Hepatocyte (in vitro differentiated cells): Measurements from ENCODE around the gene HSD17B1. TPM values are rescaled to one million over a fixed set of nuclear protein-coding genes. Genes with fewer than 3 reads are reported as not detected.
A peak's percentile ranks its signal among the peaks of the same experiment; 100 is the strongest.

ENCODE experiments used
- DNase-seq: peaks from one replicate; pipeline ENCODE4 v3.0.0-alpha.2; 2016; ENCODE audit warnings: low spot score
- H2AFZ ChIP-seq: fragments of 200-600 bp; sonication (generic); 2 replicates; pipeline ENCODE4 v1.6.0; 2016; ENCODE audit warnings: antibody characterized with exemption, mild to moderate bottlenecking
- H3K27ac ChIP-seq: fragments of 200-600 bp; sonication (generic); 2 replicates; pipeline ENCODE4 v1.5.1; 2016; ENCODE audit warnings: mild to moderate bottlenecking
- H3K27me3 ChIP-seq: fragments of 200-600 bp; sonication (generic); 2 replicates; pipeline ENCODE4 v1.6.1; 2016
- H3K36me3 ChIP-seq: fragments of 200-600 bp; sonication (generic); replicated peaks from 2 replicates; pipeline ENCODE4 v1.5.1; 2016; ENCODE audit warnings: low read depth; ENCODE audit not compliant: insufficient read depth
- H3K4me1 ChIP-seq: fragments of 200-600 bp; sonication (generic); 2 replicates; pipeline ENCODE4 v1.5.1; 2016; ENCODE audit warnings: mild to moderate bottlenecking, moderate library complexity; ENCODE audit not compliant: insufficient read depth
- H3K4me2 ChIP-seq: fragments of 200-600 bp; sonication (generic); 2 replicates; pipeline ENCODE4 v1.6.0; 2016
- H3K4me3 ChIP-seq: fragments of 200-600 bp; sonication (generic); 2 replicates; pipeline ENCODE4 v1.5.1; 2016; ENCODE audit warnings: mild to moderate bottlenecking
- H3K79me2 ChIP-seq: fragments of 200-600 bp; sonication (generic); 2 replicates; pipeline ENCODE4 v1.6.0; 2017; ENCODE audit warnings: mild to moderate bottlenecking
- H3K9me2 ChIP-seq: fragments of 200-600 bp; sonication (generic); replicated peaks from 2 replicates; pipeline ENCODE4 v1.6.0; 2017; ENCODE audit warnings: mild to moderate bottlenecking; ENCODE audit not compliant: insufficient read depth
- H3K9me3 ChIP-seq: fragments of 200-600 bp; sonication (generic); 2 replicates; pipeline ENCODE4 v1.5.1; 2016; ENCODE audit warnings: low read depth, mild to moderate bottlenecking
- H4K20me1 ChIP-seq: fragments of 200-600 bp; sonication (generic); 2 replicates; pipeline ENCODE4 v1.6.0; 2016; ENCODE audit warnings: mild to moderate bottlenecking; ENCODE audit not compliant: insufficient read depth, poor library complexity, severe bottlenecking
- CTCF ChIP-seq: fragments of 200-600 bp; sonication (generic); IDR thresholded peaks from 2 replicates; pipeline ENCODE4 v1.5.1; 2016; ENCODE audit warnings: antibody characterized with exemption, mild to moderate bottlenecking; ENCODE audit not compliant: poor library complexity
- EZH2 ChIP-seq: fragments of 200-600 bp; sonication (generic); IDR thresholded peaks from 2 replicates; pipeline ENCODE4 v1.6.1; 2016; ENCODE audit warnings: antibody characterized with exemption, mild to moderate bottlenecking, borderline replicate concordance
- EZH2phosphoT487 ChIP-seq: fragments of 200-600 bp; sonication (generic); IDR thresholded peaks from one replicate; pipeline ENCODE4 v1.6.1; 2018; ENCODE audit warnings: antibody characterized with exemption, mild to moderate bottlenecking, low read depth, moderate library complexity; ENCODE audit not compliant: unreplicated experiment, severe bottlenecking
- WGBS: methylation state at CpG from one replicate; pipeline ENCODE4 v1.1.6; 2016; ENCODE audit warnings: low lambda C conversion rate; ENCODE audit errors: missing lambda C conversion rate; 5-methylcytosine and 5-hydroxymethylcytosine counted together
- polyA plus RNA-seq: library from polyadenylated mRNA; unstranded; fragments of >200 nt; fragmentation: Nextera tagmentation; extraction: Ambion mirVana; gene quantifications from 2 replicates; pipeline ENCODE4 v1.2.1, GENCODE V29; 2016
- total RNA-seq: library from RNA; depleted of rRNA; stranded (reverse); fragments of >200 nt; gene quantifications from 2 replicates; pipeline ENCODE4 v1.2.3, GENCODE V29; 2014

HSD17B1 gene
- total and polyA plus RNA-seq, 2 experiments from 2014 or later, result 2.7 to 6.6 TPM

- WGBS, result 82% methylated on average over 3 of the region's 3 CpGs
Observed at GRCh38 chr17:42574463-42574862, 21.7 kb downstream of the HSD17B1 start.

GRCh38 chr17:42577140-42577531 is 24.4 kb downstream of the HSD17B1 start:
- no peaks in the 10 kb centered on the region for H3K27me3 ChIP-seq
- no peak for DNase-seq
- H3K4me2 ChIP-seq, result peak overlapping the region; percentile 85
- peaks cover 10% of the 10 kb centered on the region for H3K79me2 ChIP-seq
- H3K9me3 ChIP-seq, result no peaks in the 10 kb centered on the region
- no peak overlapping the region for H2AFZ ChIP-seq
- WGBS, result 13% methylated on average over 13 of the region's 18 CpGs
- H4K20me1 ChIP-seq, result no peaks in the 10 kb centered on the region
- H3K9me2 ChIP-seq, result no peaks in the 10 kb centered on the region
- H3K27ac ChIP-seq, result peak overlapping the region; percentile 3
- H3K36me3 ChIP-seq, result no peaks in the 10 kb centered on the region
- H3K4me3 ChIP-seq, result peak overlapping the region; percentile 18
- TF ChIP-seq EZH2 (no peak), CTCF (no peak), EZH2phosphoT487 (no peak)
- peaks cover 4% of the 10 kb centered on the region for H3K4me1 ChIP-seq

More at GRCh38 chr17:42574463-42574862, 21.7 kb downstream of the HSD17B1 start:
- no peak for TF ChIP-seq CTCF
- TF ChIP-seq EZH2phosphoT487, result no peak
- TF ChIP-seq EZH2, result no peak
- no peak for DNase-seq
- Histone ChIP-seq H4K20me1 (no peaks in the 10 kb centered on the region), H3K36me3 (no peaks in the 10 kb centered on the region), H3K9me3 (no peaks in the 10 kb centered on the region), H3K27me3 (no peaks in the 10 kb centered on the region), H3K4me2 (no peak overlapping the region), H2AFZ (no peak overlapping the region), H3K9me2 (no peaks in the 10 kb centered on the region), H3K79me2 (peaks cover 17% of the 10 kb centered on the region), H3K4me1 (peaks cover 4% of the 10 kb centered on the region), H3K27ac (no peak overlapping the region), H3K4me3 (no peak overlapping the region)

GRCh38 chr17:42577532-42578281 is 25.0 kb downstream of the HSD17B1 start, which contains the start of gene PSMC3IP:
Gene PSMC3IP (minus strand): TSS chr17:42577729. CDS start chr17:42577686, 43 bp downstream.
- H3K27ac ChIP-seq, result peak within 1 kb of the TSS; percentile 76
- H3K4me1 ChIP-seq, result peaks cover 4% of the 10 kb centered on the region
- no peaks in the 10 kb centered on the region for H3K9me2 ChIP-seq
- 1% methylated on average over 52 of the region's 52 CpGs for WGBS
- TF ChIP-seq EZH2phosphoT487, result no peak
- peak; percentile 38 for TF ChIP-seq CTCF
- TF ChIP-seq EZH2, result no peak
- H3K27me3 ChIP-seq, result no peaks in the 10 kb centered on the region
- peak within 1 kb of the TSS; percentile 85 for H3K4me2 ChIP-seq
- DNase-seq, result peak; percentile 96
- H2AFZ ChIP-seq, result peak within 1 kb of the TSS; percentile 54
- peaks cover 7% of the 10 kb centered on the region for H3K79me2 ChIP-seq
- H3K36me3 ChIP-seq, result no peaks in the 10 kb centered on the region
- no peaks in the 10 kb centered on the region for H3K9me3 ChIP-seq
- no peaks in the 10 kb centered on the region for H4K20me1 ChIP-seq
- H3K4me3 ChIP-seq, result peak within 1 kb of the TSS; percentile 46
